Ishikawa (cell line): ENCODE results near the gene CORIN.

ENCODE experiments used
- CEBPB ChIP-seq: IDR thresholded peaks from 2 replicates; pipeline ENCODE4 v1.6.1; 2012
- CREB1 ChIP-seq: IDR thresholded peaks from 2 replicates; pipeline ENCODE4 v1.6.1; 2012; ENCODE audit warnings: low read depth
- EGR1 ChIP-seq: IDR thresholded peaks from 2 replicates; pipeline ENCODE4 v1.6.1; 2012
- EP300 ChIP-seq: IDR thresholded peaks from 2 replicates; pipeline ENCODE4 v1.6.1; 2012; ENCODE audit warnings: borderline replicate concordance
- FOXM1 ChIP-seq: IDR thresholded peaks from 2 replicates; pipeline ENCODE4 v1.6.1; 2012; ENCODE audit warnings: low read depth, borderline replicate concordance
- MAX ChIP-seq: IDR thresholded peaks from 2 replicates; pipeline ENCODE4 v1.6.1; 2012
- NFIC ChIP-seq: IDR thresholded peaks from 2 replicates; pipeline ENCODE4 v1.6.1; 2012
- RAD21 ChIP-seq: IDR thresholded peaks from 2 replicates; pipeline ENCODE4 v1.6.1; 2012; ENCODE audit warnings: low read depth
- REST ChIP-seq: IDR thresholded peaks from 2 replicates; pipeline ENCODE4 v1.6.1; 2012; ENCODE audit warnings: low read depth, mild to moderate bottlenecking
- TAF1 ChIP-seq: IDR thresholded peaks from 2 replicates; pipeline ENCODE4 v1.6.1; 2012; ENCODE audit warnings: low read depth, mild to moderate bottlenecking
- TCF12 ChIP-seq: IDR thresholded peaks from 2 replicates; pipeline ENCODE4 v1.6.1; 2012; ENCODE audit warnings: low read depth
- TEAD4 ChIP-seq: IDR thresholded peaks from 2 replicates; pipeline ENCODE4 v1.6.1; 2012
- USF1 ChIP-seq: IDR thresholded peaks from 2 replicates; pipeline ENCODE4 v1.6.1; 2012
- YY1 ChIP-seq: IDR thresholded peaks from 2 replicates; pipeline ENCODE4 v1.6.1; 2012; ENCODE audit warnings: low read depth
- ZBTB7A ChIP-seq: IDR thresholded peaks from 2 replicates; pipeline ENCODE4 v1.6.1; 2012; ENCODE audit warnings: low read depth

CORIN gene

GRCh38 chr4:47668810-47669408 is 169.0 kb downstream of the CORIN start:
- TF ChIP-seq YY1 (no peak), ZBTB7A (no peak), REST (no peak), TAF1 (no peak), EP300 (no peak), TEAD4 (no peak), RAD21 (peak; percentile 65)

- TF ChIP-seq TCF12 = no peak
- TF ChIP-seq CEBPB = no peak
- no peak for TF ChIP-seq CREB1
- TF ChIP-seq TAF1 = no peak
- no peak for TF ChIP-seq USF1
- TF ChIP-seq TEAD4 = no peak
- TF ChIP-seq EGR1 = no peak
- TF ChIP-seq RAD21 = no peak
- no peak for TF ChIP-seq ZBTB7A
- no peak for TF ChIP-seq EP300
- no peak for TF ChIP-seq YY1
- TF ChIP-seq NFIC = no peak
- TF ChIP-seq FOXM1 = no peak
- TF ChIP-seq MAX = no peak
- no peak for TF ChIP-seq REST
Observed at GRCh38 chr4:47668256-47668655, 169.6 kb downstream of the CORIN start.

GRCh38 chr4:47667552-47667951 is 170.3 kb downstream of the CORIN start:
- TF ChIP-seq CREB1 (no peak), USF1 (no peak), YY1 (no peak), CEBPB (no peak), RAD21 (no peak), EP300 (no peak), TCF12 (no peak), NFIC (no peak), REST (no peak), ZBTB7A (no peak)

- TF ChIP-seq EGR1 = no peak
- no peak for TF ChIP-seq EP300
- TF ChIP-seq TCF12 = no peak
- no peak for TF ChIP-seq CEBPB
- no peak for TF ChIP-seq RAD21
- TF ChIP-seq USF1 = no peak
- no peak for TF ChIP-seq FOXM1
- TF ChIP-seq NFIC = no peak
- no peak for TF ChIP-seq YY1
Observed at GRCh38 chr4:47664051-47664826, 173.6 kb downstream of the CORIN start.
